Heart left ventricle (tissue), 13 donors: ENCODE measurements around the gene PRKAG2.

Source experiments
- CTCF ChIP-seq, 12 donors: fragments of 200-600 bp; sonication (generic) in 4 of 12; IDR thresholded peaks; one replicate each; pipeline versions ENCODE4 v1.5.0 to v1.8.0; 2018 to 2022; ENCODE audit warnings: antibody characterized with exemption in 12 of 12, mild to moderate bottlenecking in 5 of 12
- POLR2A ChIP-seq, 2 donors: fragments of 450-650 bp; IDR thresholded peaks; one replicate each; pipeline ENCODE4 v1.6.1; 2017; ENCODE audit warnings: antibody characterized with exemption in 2 of 2, mild to moderate bottlenecking in 2 of 2, moderate library complexity in 2 of 2
- donor health status: ischemic (EF 13 %, LVEDD 7.1; RV severe dilation, severe dysfunction).
- donor health status: DM: no; HTN: yes; CAD: no.
- donor health status: DM: no; HTN: no; CAD: no.
- donor health status: ischemic (EF 25% LVEDD 6.9; RV normal size, moderate dysfunction).
- donor health status: ischemic (EF 25% LVEDD 5.7; RV mildly dilated, moderate dysfunction).
- donor health status: ischemic (EF 35%, LVEDD 5.7; RV mildly dilated, moderate dysfunction).
- donor health status: nonischemic (EF 11% LVEDD 7.7; RV severe dilation, severe dysfunction).
- donor health status: DM: yes; HTN: yes; CAD: no.
- donor health status: PGD.
- donor health status: ischemic (EF 29% LVEDD 5.4; RV normal size, mild dysfunction).
- donor health status: nonischemic (EF 23%, LVEDD 6.1; RV moderate dilation, normal function).

GRCh38 chr7:151663382-151664100, 213.4 kb downstream of the PRKAG2 start:
- TF ChIP-seq CTCF (IDR thresholded peaks at IDR 0.05) (no peak), POLR2A (IDR thresholded peaks at IDR 0.05) (no peak)
